Natural killer cell treated with Interleukin-12 subunit alpha and Interleukin-12 subunit beta and Interleukin-15 and Interleukin-18, amount 100 ng/mL, for 72 hours (primary cell): ENCODE data around the gene HHAT. TPM values are rescaled to one million over a fixed set of nuclear protein-coding genes. Genes with fewer than 3 reads are reported as not detected.
A peak's percentile ranks its signal among the peaks of the same experiment; 100 is the strongest.

Experiments used
- ATAC-seq, 2 donors: fragments of 150-1000 bp; cut with Tn5 transposase in 1 of 2; sonication (Bioruptor Pico), chemical (Tn5 transposase) in 1 of 2; 2 replicates each; pipeline ENCODE4 v1.10.0; 2021
- DNase-seq: peaks from one replicate; pipeline ENCODE4 v3.0.0; 2022; ENCODE audit warnings: low spot score
- H3K27ac Mint-ChIP-seq, 2 donors: 1 replicate in 1 of 2; 2 replicates in 1 of 2; pipeline ENCODE4 v1.8.0; 2022; ENCODE audit warnings: mixed read lengths in 2 of 2, mild to moderate bottlenecking in 1 of 2, moderate library complexity in 1 of 2
- H3K27me3 Mint-ChIP-seq, 2 donors: 1 replicate in 1 of 2; 2 replicates in 1 of 2; pipeline ENCODE4 v1.8.0; 2022; ENCODE audit warnings: mixed read lengths in 2 of 2
- H3K36me3 Mint-ChIP-seq: one replicate; pipeline ENCODE4 v1.8.0; 2022; ENCODE audit warnings: mixed read lengths
- H3K4me1 Mint-ChIP-seq, 2 donors: 1 replicate in 1 of 2; 2 replicates in 1 of 2; pipeline ENCODE4 v1.8.0; 2022; ENCODE audit warnings: low read depth in 2 of 2, mixed read lengths in 2 of 2, mild to moderate bottlenecking in 1 of 2
- H3K4me3 Mint-ChIP-seq: one replicate; pipeline ENCODE4 v1.8.0; 2022; ENCODE audit warnings: mixed read lengths
- H3K9me3 Mint-ChIP-seq: 2 replicates; pipeline ENCODE4 v1.8.0; 2022; ENCODE audit warnings: mixed read lengths
- total RNA-seq, 2 donors: library from RNA; stranded (reverse); gene quantifications; one replicate each; pipeline ENCODE4 v1.2.3, GENCODE V29; 2022

The HHAT gene
- total RNA-seq, 2 donors from 2014 or later, result 0.56 to 1.0 TPM

DNA sequence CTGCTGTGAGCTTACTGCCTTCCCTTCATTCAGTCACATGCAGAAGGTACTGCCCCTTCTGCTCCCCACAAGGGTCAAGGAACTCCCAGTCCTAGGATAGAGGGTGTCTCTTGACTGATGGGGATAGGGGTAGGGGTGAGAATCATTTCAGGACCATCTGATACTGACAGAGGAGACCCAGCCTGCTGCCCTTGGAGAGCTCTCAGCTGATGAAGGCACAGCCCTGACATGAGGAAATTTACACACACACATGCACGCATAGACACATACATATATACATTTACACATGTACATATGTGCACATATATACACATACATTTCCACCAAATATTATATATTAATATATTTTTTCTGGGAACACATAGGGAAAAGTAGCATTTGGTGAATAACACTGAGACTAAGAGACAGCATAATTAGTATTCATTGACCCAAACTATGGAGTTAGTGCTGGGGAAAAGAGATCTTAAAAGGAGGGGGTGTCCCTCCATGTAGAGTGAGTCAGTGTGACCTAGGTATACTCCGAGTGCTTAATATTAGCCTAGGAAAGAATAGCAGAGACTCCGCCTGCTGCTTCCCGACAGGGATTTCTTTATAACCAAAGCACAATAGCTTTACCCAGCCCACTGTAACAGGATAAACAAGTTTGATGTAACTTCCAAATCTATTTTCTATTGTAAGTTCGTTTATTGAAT is 27.6 kb upstream of the HHAT start:
- ATAC-seq, result peak in 1 of 2 donors; percentile 20
- Mint-ChIP-seq H3K36me3 (no peaks in the 10 kb centered on the region), H3K4me3 (no peak overlapping the region), H3K4me1 (no peaks in the 10 kb centered on the region), H3K9me3 (no peaks in the 10 kb centered on the region), H3K27me3 (peaks cover 6 to 19% of the 10 kb centered on the region in 2 donors), H3K27ac (no peak overlapping the region)
- no peak for DNase-seq

DNA sequence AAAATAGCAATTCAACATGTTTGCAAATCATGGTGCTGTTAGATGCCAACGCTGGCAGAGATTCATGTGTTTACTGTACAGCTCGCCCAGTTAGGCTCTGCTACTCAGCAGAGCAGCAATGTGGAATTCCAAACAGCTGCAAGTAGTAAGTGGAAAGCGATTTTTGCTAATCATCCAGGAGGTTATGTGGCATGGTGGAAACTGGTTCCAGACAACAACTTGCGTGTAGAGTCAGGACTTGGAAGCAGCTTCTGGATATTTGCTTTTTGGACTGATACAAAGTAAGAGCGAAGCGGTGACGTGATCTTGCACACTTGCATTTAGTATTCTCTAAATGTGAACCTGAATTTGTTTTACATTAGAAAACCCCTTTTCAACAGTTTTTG is 27.1 kb upstream of the HHAT start:
- Mint-ChIP-seq H3K27ac (no peak overlapping the region), H3K4me3 (no peak overlapping the region), H3K9me3 (no peaks in the 10 kb centered on the region), H3K4me1 (no peaks in the 10 kb centered on the region), H3K36me3 (no peaks in the 10 kb centered on the region), H3K27me3 (peaks cover 6 to 19% of the 10 kb centered on the region in 2 donors)
- DNase-seq (no peak), ATAC-seq (no peak)

DNA sequence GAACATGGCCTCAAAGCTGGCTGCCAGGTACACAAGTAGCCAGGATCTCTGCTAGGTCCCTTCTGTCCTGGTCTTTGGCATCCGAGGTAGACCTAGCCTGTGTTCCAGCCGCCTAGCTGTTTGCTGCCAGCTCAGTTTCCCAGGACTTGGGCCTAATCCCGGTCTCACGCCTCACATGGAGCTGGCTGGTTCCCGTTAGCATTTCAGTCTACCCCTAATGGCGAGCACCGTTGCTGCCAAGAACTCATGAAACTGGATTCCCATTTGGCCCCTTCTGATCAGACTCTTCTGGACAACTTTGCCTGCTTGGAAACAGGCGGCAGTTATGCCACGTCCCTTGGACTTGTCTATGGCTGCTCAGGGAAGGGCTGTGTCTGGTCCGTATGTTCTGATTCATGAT is 26.2 kb upstream of the HHAT start:
- no peak overlapping the region for H3K27ac Mint-ChIP-seq
- no peak overlapping the region for H3K4me3 Mint-ChIP-seq
- no peaks in the 10 kb centered on the region for H3K9me3 Mint-ChIP-seq
- peaks cover 6 to 13% of the 10 kb centered on the region in 2 donors for H3K27me3 Mint-ChIP-seq
- ATAC-seq (peak in 1 of 2 donors; percentile 22), DNase-seq (no peak)
- H3K4me1 Mint-ChIP-seq, result no peaks in the 10 kb centered on the region
- H3K36me3 Mint-ChIP-seq, result no peaks in the 10 kb centered on the region

DNA sequence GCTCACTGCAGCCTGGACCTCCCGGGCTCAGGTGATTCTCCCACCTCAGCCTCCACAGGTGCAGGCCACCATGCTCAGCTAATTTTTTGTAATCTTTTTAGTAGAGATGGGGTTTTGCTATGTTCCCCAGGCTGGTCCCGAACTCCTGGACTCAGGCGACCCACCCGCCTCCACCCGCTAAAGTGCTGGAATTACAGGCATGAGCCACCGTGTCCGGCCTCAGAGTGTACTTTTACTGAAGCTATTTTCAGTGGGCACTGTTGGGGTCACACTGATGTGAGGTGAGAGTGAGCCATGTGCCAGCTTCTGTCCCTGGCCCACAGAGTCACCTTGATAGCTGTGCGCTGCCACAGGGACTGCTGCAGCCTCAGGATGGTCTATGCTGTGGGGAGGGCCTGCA is 25.3 kb upstream of the HHAT start:
- H3K27ac Mint-ChIP-seq, result no peak overlapping the region
- H3K27me3 Mint-ChIP-seq, result peaks cover 6 to 13% of the 10 kb centered on the region in 2 donors
- no peak for ATAC-seq

GRCh38 chr1:210310562-210311153 is 18.0 kb upstream of the HHAT start:
- ATAC-seq (no peak), DNase-seq (no peak)
- peaks cover 15 to 22% of the 10 kb centered on the region in 2 donors for H3K27me3 Mint-ChIP-seq
- H3K4me1 Mint-ChIP-seq, result peaks cover 0 to 4% of the 10 kb centered on the region in 2 donors
- H3K9me3 Mint-ChIP-seq, result no peaks in the 10 kb centered on the region
- no peak overlapping the region for H3K27ac Mint-ChIP-seq
- H3K4me3 Mint-ChIP-seq, result no peak overlapping the region
- H3K36me3 Mint-ChIP-seq, result no peaks in the 10 kb centered on the region

More for the DNA sequence above, 25.3 kb upstream of the HHAT start:
- DNase-seq, result no peak
- Mint-ChIP-seq H3K4me1 (no peaks in the 10 kb centered on the region), H3K36me3 (no peaks in the 10 kb centered on the region), H3K9me3 (no peaks in the 10 kb centered on the region), H3K4me3 (no peak overlapping the region)

DNA sequence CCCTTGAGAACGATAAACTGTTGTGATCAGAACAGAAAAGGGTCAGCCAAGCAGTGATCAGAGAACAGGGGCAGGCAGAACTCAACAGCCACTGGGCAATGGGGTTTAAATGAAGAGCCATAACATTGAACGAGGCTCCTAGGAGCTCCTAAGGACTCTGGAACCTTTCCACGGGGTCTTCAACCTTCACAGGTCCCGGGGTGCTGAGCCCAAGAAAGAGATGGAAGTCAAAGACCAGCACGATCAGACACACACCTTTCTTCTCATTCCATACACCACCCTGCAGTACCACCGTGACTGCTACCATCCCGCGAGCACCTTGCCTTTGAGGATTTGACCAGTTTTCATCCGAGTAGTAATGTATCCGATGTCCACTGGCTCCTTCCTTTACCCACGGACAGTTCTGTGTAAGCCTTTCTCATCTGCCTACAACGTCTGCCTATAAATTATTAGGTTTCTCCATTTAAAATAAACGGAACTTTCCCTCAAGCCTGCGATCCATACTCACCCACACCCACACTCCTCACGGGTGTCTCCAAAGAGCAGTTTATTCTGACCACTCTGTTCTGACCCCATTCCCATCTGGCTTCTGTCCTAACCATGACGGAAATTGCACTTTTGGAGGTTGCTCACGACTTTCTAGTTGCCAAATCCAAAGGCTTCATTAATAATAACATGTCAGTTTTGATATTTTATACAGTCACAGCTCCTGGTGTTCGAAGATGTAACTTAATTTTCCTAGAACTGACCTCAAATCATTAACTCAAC is 16.8 kb upstream of the HHAT start:
- Mint-ChIP-seq H3K36me3 (no peaks in the 10 kb centered on the region), H3K4me1 (peaks cover 0 to 4% of the 10 kb centered on the region in 2 donors), H3K9me3 (no peaks in the 10 kb centered on the region), H3K27ac (peak overlapping the region in 1 of 2 donors; percentile 72), H3K4me3 (no peak overlapping the region), H3K27me3 (peaks cover 15 to 22% of the 10 kb centered on the region in 2 donors)
- DNase-seq (no peak), ATAC-seq (no peak)

- H3K4me1 Mint-ChIP-seq, result peaks cover 0 to 4% of the 10 kb centered on the region in 2 donors
- ATAC-seq (no peak), DNase-seq (no peak)
- H3K4me3 Mint-ChIP-seq, result no peak overlapping the region
- H3K9me3 Mint-ChIP-seq, result no peaks in the 10 kb centered on the region
- peak overlapping the region in 1 of 2 donors; percentile 72 for H3K27ac Mint-ChIP-seq
- H3K27me3 Mint-ChIP-seq, result peaks cover 17 to 25% of the 10 kb centered on the region in 2 donors
- no peaks in the 10 kb centered on the region for H3K36me3 Mint-ChIP-seq
Observed at GRCh38 chr1:210313046-210313595, 15.6 kb upstream of the HHAT start.

- no peaks in the 10 kb centered on the region for H3K36me3 Mint-ChIP-seq
- no peaks in the 10 kb centered on the region for H3K9me3 Mint-ChIP-seq
- H3K4me1 Mint-ChIP-seq, result peaks cover 0 to 4% of the 10 kb centered on the region in 2 donors
- H3K4me3 Mint-ChIP-seq, result no peak overlapping the region
- no peak overlapping the region for H3K27ac Mint-ChIP-seq
- DNase-seq, result no peak
- ATAC-seq, result no peak
- peaks cover 23 to 25% of the 10 kb centered on the region in 2 donors for H3K27me3 Mint-ChIP-seq
Observed at GRCh38 chr1:210313921-210314320, 14.8 kb upstream of the HHAT start.

DNA sequence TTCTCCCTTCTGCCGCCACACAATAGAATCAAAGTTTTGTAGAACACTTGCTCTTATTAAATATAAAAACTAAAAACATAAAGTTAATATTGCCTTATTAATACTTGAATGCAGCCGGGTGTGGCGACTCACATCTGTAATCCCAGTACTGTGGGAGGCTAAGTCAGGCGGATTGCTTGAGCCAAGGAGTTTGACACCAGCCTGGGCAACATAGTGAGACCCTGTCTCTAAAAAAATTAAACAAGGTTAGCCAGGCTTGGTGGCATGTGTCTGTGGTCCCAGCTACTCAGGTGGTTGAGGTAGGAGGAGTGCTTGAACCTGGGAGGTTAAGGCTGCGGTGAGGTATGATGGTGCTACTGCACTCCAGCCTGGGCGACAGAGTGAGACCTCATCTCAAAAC is 13.2 kb upstream of the HHAT start:
- ATAC-seq (no peak), DNase-seq (no peak)
- H3K4me3 Mint-ChIP-seq, result no peak overlapping the region
- no peak overlapping the region for H3K27ac Mint-ChIP-seq
- peaks cover 12 to 20% of the 10 kb centered on the region in 2 donors for H3K27me3 Mint-ChIP-seq
- no peaks in the 10 kb centered on the region for H3K9me3 Mint-ChIP-seq
- H3K36me3 Mint-ChIP-seq, result no peaks in the 10 kb centered on the region
- H3K4me1 Mint-ChIP-seq, result peaks cover 0 to 4% of the 10 kb centered on the region in 2 donors

DNA sequence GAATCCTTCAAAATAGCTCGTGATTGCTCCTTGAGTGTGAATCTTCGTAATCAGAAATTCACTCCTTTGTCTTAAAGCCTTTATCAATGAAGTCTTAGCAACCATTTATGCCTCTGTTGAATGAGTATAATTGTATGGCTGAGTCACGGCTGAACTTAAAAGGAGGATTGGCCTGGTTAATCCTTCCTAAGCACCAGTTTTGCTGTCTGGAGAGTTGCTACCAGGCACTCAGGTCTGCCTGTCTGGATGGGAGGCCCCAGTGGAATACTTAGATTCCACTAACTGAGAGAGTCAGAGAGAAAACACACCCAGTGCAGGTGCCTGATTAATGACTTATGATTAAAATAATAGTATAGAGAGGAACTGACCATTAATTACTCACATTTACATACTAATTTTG is 7.6 kb upstream of the HHAT start:
- DNase-seq (no peak), ATAC-seq (no peak)
- Mint-ChIP-seq H3K36me3 (peaks cover 8% of the 10 kb centered on the region), H3K27me3 (peaks cover 11 to 28% of the 10 kb centered on the region in 2 donors), H3K9me3 (no peaks in the 10 kb centered on the region), H3K27ac (no peak overlapping the region), H3K4me3 (no peak overlapping the region), H3K4me1 (no peaks in the 10 kb centered on the region)

GRCh38 chr1:210321552-210321951 is 7.2 kb upstream of the HHAT start:
- no peak overlapping the region for H3K27ac Mint-ChIP-seq
- no peaks in the 10 kb centered on the region for H3K4me1 Mint-ChIP-seq
- no peak for DNase-seq
- H3K27me3 Mint-ChIP-seq, result peaks cover 14 to 28% of the 10 kb centered on the region in 2 donors
- H3K4me3 Mint-ChIP-seq, result no peak overlapping the region
- no peak for ATAC-seq
- H3K36me3 Mint-ChIP-seq, result peaks cover 8% of the 10 kb centered on the region
- H3K9me3 Mint-ChIP-seq, result no peaks in the 10 kb centered on the region

- ATAC-seq, result no peak
- Mint-ChIP-seq H3K9me3 (no peaks in the 10 kb centered on the region), H3K36me3 (peaks cover 8% of the 10 kb centered on the region), H3K4me3 (no peak overlapping the region), H3K27ac (no peak overlapping the region), H3K4me1 (peaks cover under 1 to 6% of the 10 kb centered on the region in 2 donors), H3K27me3 (peaks cover 9 to 17% of the 10 kb centered on the region in 2 donors)
- no peak for DNase-seq
Observed at GRCh38 chr1:210323957-210324356, 4.7 kb upstream of the HHAT start.

DNA sequence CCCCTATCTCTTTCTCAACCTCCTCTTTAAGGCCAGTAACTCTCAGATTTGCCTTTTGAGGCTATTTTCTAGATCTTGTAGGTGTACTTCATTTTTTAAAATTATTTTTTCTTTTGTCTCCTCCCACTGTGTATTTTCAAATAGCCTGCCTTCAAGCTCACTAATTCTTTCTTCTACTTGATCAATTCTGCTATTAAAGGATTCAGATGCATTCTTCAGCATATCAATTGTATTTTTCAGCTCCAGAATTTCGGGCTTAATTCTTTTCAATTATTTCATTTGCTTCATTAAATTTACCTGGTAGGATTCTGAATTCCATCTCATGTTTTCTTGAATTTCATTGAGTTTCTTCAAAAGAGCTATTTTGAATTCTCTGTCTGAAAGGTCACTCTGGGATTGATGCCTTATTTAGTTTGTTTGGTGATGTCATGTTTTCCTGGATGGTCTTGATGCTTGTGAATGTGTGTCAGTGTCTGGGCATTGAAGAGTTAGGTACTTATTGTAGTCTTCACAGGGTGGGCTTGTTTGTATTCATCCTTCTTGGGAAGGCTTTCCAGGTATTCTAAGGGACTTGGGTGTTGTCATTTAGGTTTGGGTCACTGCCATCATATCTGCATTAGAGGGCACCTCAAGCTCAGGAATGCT is 3.6 kb upstream of the HHAT start:
- H3K4me3 Mint-ChIP-seq, result no peak overlapping the region
- H3K36me3 Mint-ChIP-seq, result peaks cover 8% of the 10 kb centered on the region
- no peak for DNase-seq
- no peak overlapping the region for H3K27ac Mint-ChIP-seq
- peaks cover 9 to 17% of the 10 kb centered on the region in 2 donors for H3K27me3 Mint-ChIP-seq
- no peak for ATAC-seq
- no peaks in the 10 kb centered on the region for H3K9me3 Mint-ChIP-seq
- H3K4me1 Mint-ChIP-seq, result peaks cover 8 to 15% of the 10 kb centered on the region in 2 donors
